Activated CD4-positive, CD25-positive, alpha-beta regulatory T cell (primary cell): ENCODE data around the gene PALLD.
"Not testable (repeated sequence)": the region's sequence is repeated elsewhere in the genome, so short reads cannot be mapped to it uniquely, and the experiment has no call there.

Source experiments
- DNase-seq, 4 experiments: peaks; one replicate each; lab custom pipeline; 2025; lab: John Stamatoyannopoulos, UW

Gene PALLD

GRCh38 chr4:168707205-168707604 lies 210.4 kb downstream of the PALLD start:
- no peak for DNase-seq

GRCh38 chr4:168708108-168708507 lies 211.3 kb downstream of the PALLD start:
- DNase-seq = no peak

GRCh38 chr4:168710353-168710946 lies 213.6 kb downstream of the PALLD start:
- no peak for DNase-seq

- DNase-seq = no peak
Measured at GRCh38 chr4:168711197-168712140, 214.6 kb downstream of the PALLD start.

GRCh38 chr4:168712316-168712890 lies 215.6 kb downstream of the PALLD start:
- DNase-seq = no peak

- no peak for DNase-seq
Measured at GRCh38 chr4:168713253-168713652, 216.4 kb downstream of the PALLD start.

DNA sequence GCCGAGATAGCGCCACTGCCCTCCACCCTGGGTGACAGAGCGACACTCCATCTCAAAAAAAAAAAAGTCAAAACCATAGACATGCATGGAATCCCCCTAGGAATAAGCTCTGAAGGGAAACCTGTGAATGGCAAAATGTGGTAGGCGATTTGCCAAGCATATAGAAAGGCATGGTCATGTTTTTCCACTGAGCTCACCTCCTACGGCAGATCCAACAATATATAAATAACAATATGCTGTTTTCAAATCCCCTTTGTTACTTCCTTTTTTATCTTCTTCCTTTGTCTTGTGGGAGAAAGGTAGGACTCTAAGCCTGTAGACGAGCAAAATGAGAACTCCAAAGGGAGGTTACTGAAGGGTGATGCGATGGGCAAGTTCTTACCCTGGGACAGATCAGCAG lies 219.0 kb downstream of the PALLD start:
- no peak for DNase-seq

DNA sequence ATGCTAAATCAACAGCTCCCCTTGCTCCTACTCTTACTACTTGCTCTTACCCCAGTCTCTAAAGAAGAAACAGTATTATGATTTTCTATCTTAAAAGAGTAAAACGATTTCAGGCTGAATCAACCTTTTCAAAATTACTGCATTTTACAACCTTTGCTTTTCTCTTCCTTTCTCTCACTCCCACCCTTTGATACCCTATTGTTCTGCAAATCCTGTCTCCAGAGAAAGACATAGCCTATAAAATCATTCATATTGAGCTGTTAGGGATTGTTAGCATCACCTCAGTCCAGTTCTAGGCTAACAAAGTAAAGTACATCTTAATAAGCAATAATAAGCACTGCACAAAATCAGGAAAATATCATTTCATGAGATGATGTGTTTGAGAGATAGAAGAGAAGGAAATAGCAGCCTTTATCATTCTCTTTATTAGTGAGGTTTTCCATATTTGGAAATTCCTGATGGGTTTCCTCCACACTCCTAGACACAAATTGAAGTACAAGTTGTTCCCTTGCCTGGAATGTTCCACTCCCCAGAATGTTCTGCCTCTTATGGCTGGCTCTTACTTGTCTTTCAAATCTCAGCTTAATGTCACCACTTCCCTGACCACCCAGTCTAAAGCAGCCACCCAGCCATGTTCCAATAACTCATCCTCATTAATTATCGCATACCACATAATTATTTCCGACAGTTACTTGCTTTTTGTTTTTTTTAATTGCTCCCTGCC lies 219.7 kb downstream of the PALLD start:
- no peak for DNase-seq

DNA sequence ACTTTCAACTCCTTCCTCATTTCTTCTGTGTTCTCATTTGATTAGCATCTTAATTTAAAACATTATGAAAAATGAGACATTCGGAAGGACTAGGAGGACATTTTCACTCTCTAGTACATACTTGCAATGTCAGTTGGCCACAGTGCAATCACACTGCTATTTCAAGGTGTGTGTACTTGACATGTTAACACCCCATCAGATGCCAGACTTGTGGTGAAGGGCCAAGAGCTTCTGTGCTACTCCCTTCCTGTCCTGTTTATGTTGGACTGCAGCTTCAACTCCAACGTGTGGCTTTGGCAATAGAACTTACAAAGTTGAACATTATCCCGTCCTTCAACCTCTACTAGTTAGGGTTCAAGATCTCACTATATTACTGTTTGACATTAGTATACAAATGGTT lies 221.0 kb downstream of the PALLD start:
- no peak for DNase-seq

GRCh38 chr4:168719725-168720124 lies 222.9 kb downstream of the PALLD start:
- DNase-seq = no peak

GRCh38 chr4:168720396-168720900 lies 223.6 kb downstream of the PALLD start:
- no peak for DNase-seq

DNA sequence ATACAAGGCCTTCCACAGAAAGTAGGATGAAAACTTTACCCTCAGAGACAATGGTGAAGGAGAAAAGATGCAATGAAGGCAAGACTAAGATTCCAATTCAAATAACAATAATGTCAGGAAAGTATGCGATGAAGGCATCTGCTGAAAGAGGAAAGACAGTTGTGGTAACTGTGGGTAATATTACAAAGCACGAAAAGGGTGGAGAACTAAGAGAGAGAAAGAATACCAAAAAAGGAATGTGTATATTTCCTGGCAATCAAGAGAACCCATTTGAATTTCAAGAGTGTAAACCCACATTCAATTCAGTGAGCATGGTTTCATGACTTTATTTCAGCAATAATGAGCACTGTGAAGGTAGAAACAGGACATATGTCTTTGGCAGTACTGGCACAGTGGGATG lies 225.5 kb downstream of the PALLD start:
- no peak for DNase-seq

DNA sequence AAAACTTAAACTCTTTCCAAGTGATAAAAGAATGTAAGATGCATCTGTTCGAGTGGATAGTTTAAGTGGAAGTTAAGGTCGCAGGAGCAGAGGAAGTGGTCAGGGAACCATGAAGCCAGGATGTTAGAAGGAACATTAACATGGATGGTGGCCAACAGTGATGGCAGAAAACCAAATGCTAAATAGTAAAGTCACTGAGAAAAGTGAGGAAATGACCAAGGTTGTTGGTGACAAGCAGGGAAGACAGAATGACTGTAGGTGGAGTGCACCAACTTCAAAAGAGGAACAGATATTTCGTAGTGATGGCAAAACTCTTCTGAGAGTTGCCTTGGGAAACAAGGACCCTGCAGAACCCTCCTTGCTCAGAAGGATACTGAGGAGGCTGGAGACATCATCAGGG lies 226.2 kb downstream of the PALLD start:
- DNase-seq = no peak

GRCh38 chr4:168723569-168723968 lies 226.7 kb downstream of the PALLD start:
- no peak for DNase-seq

DNA sequence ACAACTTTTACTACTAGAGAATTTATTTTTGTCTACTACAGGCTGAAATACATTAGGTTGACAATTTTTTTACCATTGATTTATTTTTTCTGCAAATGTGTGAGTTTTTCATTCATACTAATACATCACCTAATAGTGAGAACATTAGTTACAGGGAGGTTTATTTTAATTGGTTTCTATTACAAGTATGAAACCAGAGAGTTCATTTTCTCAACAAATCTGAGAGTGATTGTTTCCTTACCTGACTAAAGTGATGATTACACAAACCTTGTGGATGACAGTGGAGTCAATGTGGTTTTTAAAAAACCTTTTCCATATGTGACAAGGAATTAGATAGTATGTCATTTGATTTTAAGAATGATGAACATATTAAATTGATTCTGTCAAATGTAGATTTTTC lies 227.4 kb downstream of the PALLD start:
- no peak for DNase-seq

DNA sequence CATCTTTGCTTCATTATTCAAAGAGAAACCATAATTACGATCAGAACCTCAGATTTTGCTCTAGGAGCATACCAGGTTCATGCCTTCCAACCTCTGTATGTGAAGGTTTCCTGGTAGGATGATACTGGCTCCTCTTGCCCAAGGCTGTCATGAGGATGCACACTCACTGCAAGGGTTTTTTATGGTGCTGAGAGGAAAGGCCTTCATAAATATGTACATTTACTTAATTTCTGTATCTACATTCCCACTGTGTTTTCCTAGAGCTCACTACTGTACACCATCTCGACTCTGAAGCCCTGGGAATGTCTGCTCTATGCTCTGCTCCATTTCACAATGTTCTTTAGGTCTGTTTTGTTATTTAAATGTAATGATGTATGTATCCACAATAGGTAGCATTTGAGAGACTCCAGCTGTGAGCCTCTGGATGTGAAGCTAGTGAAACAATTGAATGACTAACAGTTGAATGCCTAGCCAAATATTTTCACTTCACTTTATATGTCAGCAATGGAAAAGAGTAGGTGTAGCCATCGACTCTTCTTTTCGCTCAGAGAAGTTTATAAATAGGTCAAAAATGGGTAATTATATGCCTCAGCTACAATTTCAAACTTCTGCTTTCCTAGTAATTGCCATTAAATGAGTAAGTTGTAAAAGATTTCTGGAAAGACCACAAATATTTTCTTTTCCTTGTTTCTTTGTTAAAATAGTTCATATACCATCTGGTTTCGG lies 228.0 kb downstream of the PALLD start:
- DNase-seq = no peak

GRCh38 chr4:168725930-168726329 lies 229.1 kb downstream of the PALLD start:
- DNase-seq = no peak

- DNase-seq = not testable (repeated sequence)
Measured at GRCh38 chr4:168727181-168727580, 230.3 kb downstream of the PALLD start.

DNA sequence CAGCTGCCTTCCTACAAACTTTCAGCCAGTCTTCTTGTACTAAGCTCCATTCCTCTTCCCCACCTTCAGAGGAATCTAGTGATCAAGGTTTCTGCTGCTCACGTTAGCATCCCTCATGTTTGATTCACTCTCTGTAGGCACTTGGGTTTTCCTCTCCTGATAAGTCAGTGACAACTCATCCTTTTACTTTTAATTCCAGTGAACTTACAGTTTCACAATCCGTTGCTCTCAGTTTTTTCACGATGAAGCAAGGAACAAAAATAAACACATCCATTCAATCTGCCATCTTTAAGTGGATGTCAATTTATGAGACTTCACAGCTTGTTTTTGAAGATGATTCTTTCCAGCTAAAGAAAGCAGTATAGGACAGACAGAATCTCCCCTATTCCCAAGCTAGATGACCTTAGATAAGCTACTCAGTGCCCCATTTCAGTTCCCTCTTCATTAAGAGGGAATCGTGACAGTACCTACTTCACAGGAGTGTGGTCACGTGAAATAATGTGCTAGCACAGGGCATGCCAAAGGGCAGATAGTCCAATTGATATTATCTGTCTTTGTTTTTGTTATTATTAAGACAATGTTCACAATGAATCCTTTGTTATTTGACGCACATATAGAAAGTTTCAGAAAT lies 234.3 kb downstream of the PALLD start:
- no peak for DNase-seq

DNA sequence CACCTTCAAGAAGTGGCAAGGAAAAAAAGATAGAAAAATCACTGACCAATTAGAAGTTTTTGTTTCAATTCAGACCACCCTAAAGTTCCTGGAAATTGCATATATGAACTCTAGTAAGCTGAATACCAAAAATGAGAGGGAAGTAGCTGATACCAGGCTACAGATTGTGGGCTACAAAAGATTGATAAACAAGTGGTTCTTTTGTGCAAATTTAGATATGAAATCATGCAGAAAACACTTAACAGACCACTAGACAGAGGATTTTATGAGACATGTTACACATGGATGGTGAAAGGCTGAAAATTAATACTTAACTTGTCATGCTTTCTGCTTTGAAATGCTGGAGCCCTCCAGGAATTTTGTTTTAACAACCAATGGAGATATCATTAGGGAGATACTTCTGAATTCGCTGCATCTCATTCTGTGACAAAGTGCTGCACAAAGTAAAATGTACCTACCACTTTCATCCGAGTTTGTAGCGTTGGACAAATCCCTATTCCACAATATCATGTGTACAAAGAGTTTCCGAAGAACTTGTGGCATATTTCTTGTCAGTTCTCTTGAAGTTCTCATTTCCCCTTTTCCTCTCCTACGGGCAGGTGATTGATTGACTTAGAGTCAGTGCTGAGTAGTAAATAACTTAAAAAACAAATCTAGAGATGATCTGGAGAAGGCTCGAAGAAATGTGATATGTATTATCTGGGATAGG lies 235.0 kb downstream of the PALLD start:
- no peak for DNase-seq
